Measurements from ENCODE around the gene NEURL1. TPM values are rescaled to one million over a fixed set of nuclear protein-coding genes. Genes with fewer than 3 reads are reported as not detected.

Gene NEURL1
- total RNA-seq, 1 donor from 2014 or later = 3.4 TPM

DNA sequence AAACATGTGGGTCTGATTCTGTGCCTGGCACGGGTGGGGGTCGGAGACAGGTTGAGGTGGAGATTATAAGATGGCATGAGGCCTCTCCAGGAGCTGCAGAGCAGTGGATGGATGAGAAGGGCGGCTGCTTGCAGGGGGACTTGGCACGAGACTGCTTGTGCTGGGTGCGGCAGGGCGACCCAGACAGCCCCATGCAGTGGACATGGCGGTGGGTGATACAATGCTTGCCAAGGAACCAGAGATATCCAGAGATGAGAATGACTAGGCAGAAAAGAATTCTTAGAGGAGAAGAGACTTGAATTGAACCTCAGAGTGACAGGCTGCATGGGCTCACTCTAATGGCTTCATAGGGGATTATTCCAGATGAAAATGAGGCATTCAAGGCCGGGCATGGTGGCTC is 145.4 kb downstream of the NEURL1 start:
- no peak overlapping the region for H3K27ac Mint-ChIP-seq
- H3K4me3 Mint-ChIP-seq = no peak overlapping the region
- H3K4me1 Mint-ChIP-seq (ENCODE audit: low read depth) = no peaks in the 10 kb centered on the region
- H3K36me3 Mint-ChIP-seq (ENCODE audit: low read depth) = peaks cover 2% of the 10 kb centered on the region
- peaks cover 4% of the 10 kb centered on the region for H3K27me3 Mint-ChIP-seq (ENCODE audit: insufficient read depth)
- no peaks in the 10 kb centered on the region for H3K9me3 Mint-ChIP-seq
- intact Hi-C loops (cut with micrococcal nuclease) = no loop called here
- no peak for DNase-seq (ENCODE audit: low spot score)

DNA sequence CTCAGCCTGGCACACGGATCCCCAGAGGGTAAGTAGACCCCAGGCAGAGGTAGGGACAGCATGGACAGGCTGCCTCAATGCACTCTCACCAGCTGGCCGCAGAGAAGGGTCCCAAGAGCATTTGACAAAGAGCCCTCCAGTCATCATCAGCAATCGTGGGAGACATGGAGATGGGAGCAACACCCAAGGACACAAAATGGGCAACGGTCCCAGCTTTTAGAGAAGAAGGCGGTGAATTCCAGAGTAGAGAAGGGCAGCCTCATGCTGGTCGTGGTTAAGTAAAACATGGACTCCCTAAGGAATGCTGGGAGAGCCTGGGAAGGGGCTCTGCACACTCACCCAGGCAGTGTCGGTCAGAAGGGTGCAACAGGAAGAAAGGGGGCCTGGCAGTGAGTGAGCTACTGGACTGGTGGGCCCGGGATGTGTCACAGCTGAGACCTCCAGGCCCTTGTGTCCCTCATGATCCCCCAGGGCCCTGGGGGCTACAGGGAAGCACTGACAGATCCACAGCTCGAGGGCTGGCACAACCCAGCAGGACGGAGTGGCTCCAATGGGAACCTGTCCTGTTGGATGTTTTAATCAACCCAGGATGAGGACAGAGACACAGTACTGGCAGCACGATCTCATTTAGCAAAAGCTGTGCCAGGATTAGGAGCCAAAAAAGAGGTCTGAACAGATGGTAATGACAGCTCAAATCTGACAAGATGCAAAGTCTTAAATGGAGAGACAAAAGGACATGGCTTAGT is 147.1 kb downstream of the NEURL1 start:
- H3K9me3 Mint-ChIP-seq = no peaks in the 10 kb centered on the region
- intact Hi-C loops (cut with micrococcal nuclease) = no loop called here

DNA sequence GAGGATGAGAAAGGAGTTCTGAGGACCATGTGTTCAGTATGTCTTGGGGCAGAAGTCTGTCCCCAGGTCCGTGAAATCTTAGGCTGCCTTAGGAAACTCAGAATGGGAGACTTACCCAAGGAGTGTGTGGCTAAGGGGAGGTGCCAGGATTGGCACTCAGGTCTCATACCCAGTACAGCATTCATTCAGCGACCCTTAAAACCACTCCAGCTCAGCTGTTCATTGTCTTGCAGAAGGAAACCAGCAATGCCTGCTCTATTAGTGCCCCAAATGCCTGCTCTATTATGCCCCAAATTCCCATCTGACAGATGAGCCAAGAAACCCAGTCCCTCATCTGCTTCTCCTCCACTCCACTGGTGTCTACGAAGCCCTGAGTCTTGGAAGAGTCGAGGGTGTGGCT is 147.8 kb downstream of the NEURL1 start:
- H3K9me3 Mint-ChIP-seq = no peaks in the 10 kb centered on the region
- H3K4me1 Mint-ChIP-seq (ENCODE audit: low read depth) = no peaks in the 10 kb centered on the region
- no peak for DNase-seq (ENCODE audit: low spot score)
- intact Hi-C loops (cut with micrococcal nuclease) = no loop called here
- no peak overlapping the region for H3K27ac Mint-ChIP-seq
- peaks cover 4% of the 10 kb centered on the region for H3K27me3 Mint-ChIP-seq (ENCODE audit: insufficient read depth)
- no peak overlapping the region for H3K4me3 Mint-ChIP-seq
- H3K36me3 Mint-ChIP-seq (ENCODE audit: low read depth) = peaks cover 2% of the 10 kb centered on the region

More for the DNA sequence above, 147.1 kb downstream of the NEURL1 start:
- H3K4me3 Mint-ChIP-seq = no peak overlapping the region
- H3K27ac Mint-ChIP-seq = no peak overlapping the region
- DNase-seq (ENCODE audit: low spot score) = no peak
- H3K4me1 Mint-ChIP-seq (ENCODE audit: low read depth) = no peaks in the 10 kb centered on the region
- H3K36me3 Mint-ChIP-seq (ENCODE audit: low read depth) = peaks cover 2% of the 10 kb centered on the region
- peaks cover 4% of the 10 kb centered on the region for H3K27me3 Mint-ChIP-seq (ENCODE audit: insufficient read depth)

Other genes starting within 250 kb of the NEURL1 start
- not detected in 2 replicates for gene RPEL1, start 247.8 kb upstream of the NEURL1 start, total RNA-seq
- 1.5 TPM in 2 replicates for gene INA, start 216.6 kb upstream of the NEURL1 start, total RNA-seq
- 19.3 and 21.0 TPM in 2 replicates for gene PCGF6, start 142.6 kb upstream of the NEURL1 start, total RNA-seq
- gene TAF5, start 125.7 kb upstream of the NEURL1 start, total RNA-seq = 10.4 and 11.0 TPM in 2 replicates
- 480 and 483 TPM in 2 replicates for gene ATP5MK, start 97.2 kb upstream of the NEURL1 start, total RNA-seq
- 98.4 and 99.0 TPM in 2 replicates for gene PDCD11, start 97.1 kb upstream of the NEURL1 start, total RNA-seq
- gene CALHM2, start 41.3 kb upstream of the NEURL1 start, total RNA-seq = 18.6 and 19.1 TPM in 2 replicates
- gene CALHM1, start 34.8 kb upstream of the NEURL1 start, total RNA-seq = not detected in 2 replicates
- not detected in 2 replicates for gene CALHM3, start 14.5 kb upstream of the NEURL1 start, total RNA-seq